Activated naive CD4-positive, alpha-beta T cell treated with anti-CD3 and anti-CD28 coated beads, Interleukin-2, amount 50 U/mL, for 24 hours (primary cell): ENCODE data around the gene ESPNL.

Source experiments
- H3K27ac Mint-ChIP-seq: one replicate; pipeline ENCODE4 v1.8.0; 2021; ENCODE audit warnings: mild to moderate bottlenecking, mixed read lengths
- H3K27me3 Mint-ChIP-seq: one replicate; pipeline ENCODE4 v1.8.0; 2021; ENCODE audit warnings: mixed read lengths
- H3K36me3 Mint-ChIP-seq: one replicate; pipeline ENCODE4 v1.8.0; 2021; ENCODE audit warnings: mixed read lengths
- H3K4me1 Mint-ChIP-seq: one replicate; pipeline ENCODE4 v1.8.0; 2021; ENCODE audit warnings: mixed read lengths
- H3K4me3 Mint-ChIP-seq: one replicate; pipeline ENCODE4 v1.8.0; 2021; ENCODE audit warnings: mild to moderate bottlenecking, mixed read lengths
- H3K9me3 Mint-ChIP-seq: one replicate; pipeline ENCODE4 v1.8.0; 2021; ENCODE audit warnings: mixed read lengths

ESPNL gene

GRCh38 chr2:238101891-238102841 is 2.0 kb downstream of the ESPNL start:
- H3K4me1 Mint-ChIP-seq: peaks cover 3% of the 10 kb centered on the region
- H3K4me3 Mint-ChIP-seq: no peak overlapping the region
- no peaks in the 10 kb centered on the region for H3K9me3 Mint-ChIP-seq
- H3K36me3 Mint-ChIP-seq: no peaks in the 10 kb centered on the region
- no peaks in the 10 kb centered on the region for H3K27me3 Mint-ChIP-seq
- H3K27ac Mint-ChIP-seq: no peak overlapping the region

GRCh38 chr2:238102865-238103264 is 2.7 kb downstream of the ESPNL start:
- H3K27me3 Mint-ChIP-seq: no peaks in the 10 kb centered on the region
- no peaks in the 10 kb centered on the region for H3K36me3 Mint-ChIP-seq
- H3K4me1 Mint-ChIP-seq: peaks cover 3% of the 10 kb centered on the region

GRCh38 chr2:238103465-238104225 is 3.5 kb downstream of the ESPNL start:
- no peak overlapping the region for H3K27ac Mint-ChIP-seq
- peaks cover 3% of the 10 kb centered on the region for H3K4me1 Mint-ChIP-seq
- H3K27me3 Mint-ChIP-seq: no peaks in the 10 kb centered on the region
- H3K36me3 Mint-ChIP-seq: no peaks in the 10 kb centered on the region
- H3K9me3 Mint-ChIP-seq: no peaks in the 10 kb centered on the region
- H3K4me3 Mint-ChIP-seq: no peak overlapping the region

More at GRCh38 chr2:238102865-238103264, 2.7 kb downstream of the ESPNL start:
- Mint-ChIP-seq H3K9me3 (no peaks in the 10 kb centered on the region), H3K4me3 (no peak overlapping the region), H3K27ac (no peak overlapping the region)

DNA sequence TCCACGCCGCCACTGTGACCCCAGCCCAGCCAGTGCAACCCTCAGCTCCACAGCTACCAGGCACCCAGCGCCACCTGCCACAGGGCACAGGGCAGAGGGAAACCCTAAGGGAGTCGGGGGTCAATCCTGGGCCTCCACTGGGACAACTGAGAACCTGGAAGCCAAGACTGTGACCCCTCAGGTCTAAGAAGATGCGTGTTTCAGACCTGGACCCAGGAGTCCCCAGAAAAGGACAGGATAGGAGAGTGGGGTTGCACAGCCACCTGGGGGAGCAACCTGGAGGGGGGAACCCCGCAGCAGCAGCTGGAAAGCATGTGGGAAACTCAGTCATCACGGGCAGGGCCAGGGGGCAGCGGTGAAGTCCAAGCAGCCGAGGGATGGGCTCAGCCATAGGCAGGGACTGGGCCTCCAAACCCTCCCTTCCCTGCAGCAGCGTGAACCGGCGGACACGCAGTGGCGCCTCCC is 4.1 kb downstream of the ESPNL start:
- no peaks in the 10 kb centered on the region for H3K27me3 Mint-ChIP-seq

GRCh38 chr2:238104691-238105371 is 4.7 kb downstream of the ESPNL start:
- Mint-ChIP-seq H3K27ac (no peak overlapping the region), H3K4me1 (peaks cover 8% of the 10 kb centered on the region), H3K4me3 (no peak overlapping the region), H3K27me3 (no peaks in the 10 kb centered on the region), H3K36me3 (no peaks in the 10 kb centered on the region), H3K9me3 (no peaks in the 10 kb centered on the region)

More for the DNA sequence above, 4.1 kb downstream of the ESPNL start:
- Mint-ChIP-seq H3K36me3 (no peaks in the 10 kb centered on the region), H3K9me3 (no peaks in the 10 kb centered on the region), H3K27ac (no peak overlapping the region), H3K4me1 (peaks cover 5% of the 10 kb centered on the region), H3K4me3 (no peak overlapping the region)

DNA sequence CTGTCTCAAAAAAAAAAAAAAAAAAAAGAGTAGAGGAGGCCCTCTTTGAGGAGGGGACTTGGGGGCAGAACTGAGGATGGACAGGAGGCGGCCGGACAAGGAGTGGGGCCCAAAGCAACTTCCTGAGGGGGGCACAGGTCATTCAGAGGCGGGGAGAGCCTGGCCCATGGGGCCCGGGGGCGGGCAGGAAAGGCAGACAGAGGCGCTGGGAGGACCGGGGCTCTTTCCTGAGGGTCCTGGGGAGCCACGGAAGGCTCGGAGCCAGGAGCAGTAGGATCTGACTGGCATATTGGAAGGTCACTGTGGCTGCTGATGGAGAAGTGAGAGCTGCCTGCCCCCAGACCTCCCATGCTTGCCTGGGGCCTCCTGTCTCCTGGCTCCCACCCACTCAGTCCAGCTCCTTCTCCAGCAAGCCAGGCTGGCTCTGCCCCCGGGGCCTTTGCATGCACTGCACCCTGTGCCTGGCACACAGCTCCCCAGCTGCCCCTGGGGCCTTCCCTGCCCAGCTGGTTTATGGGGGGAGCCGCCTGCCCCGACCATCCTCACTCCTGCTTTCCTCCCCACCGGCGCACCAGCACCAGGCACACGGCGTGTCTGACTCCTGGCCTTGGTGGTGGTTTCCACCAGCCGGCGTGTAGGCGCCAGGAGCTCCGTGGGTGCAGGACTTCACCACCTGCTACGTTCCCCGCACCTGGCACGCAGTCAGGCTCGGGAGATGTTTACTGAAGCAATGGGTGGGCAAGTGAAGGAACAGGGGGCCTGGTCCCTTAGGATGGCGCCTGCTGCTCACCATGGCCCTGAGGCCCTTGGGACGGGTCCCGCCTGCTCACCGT is 5.6 kb downstream of the ESPNL start:
- Mint-ChIP-seq H3K27ac (no peak overlapping the region), H3K36me3 (no peaks in the 10 kb centered on the region), H3K4me3 (no peak overlapping the region), H3K27me3 (no peaks in the 10 kb centered on the region), H3K4me1 (peaks cover 8% of the 10 kb centered on the region), H3K9me3 (no peaks in the 10 kb centered on the region)

DNA sequence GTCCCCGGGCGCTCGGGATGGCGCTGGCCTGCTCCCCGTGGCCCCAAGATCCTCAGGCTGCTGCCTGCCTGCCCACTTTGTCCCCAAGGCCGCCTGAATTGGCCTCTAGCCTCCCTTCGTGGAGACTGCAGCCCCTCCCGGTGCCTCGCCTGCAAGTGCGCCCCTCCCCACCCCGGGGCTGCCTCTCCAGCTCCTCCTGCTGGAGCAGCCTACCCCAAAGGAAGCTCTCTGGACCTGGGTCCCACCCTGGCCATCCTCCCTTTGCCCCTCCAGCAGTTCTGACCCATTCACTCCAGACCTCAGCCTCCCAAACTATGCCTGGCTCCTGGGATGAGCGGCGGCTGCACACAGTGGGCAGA is 6.2 kb downstream of the ESPNL start:
- peaks cover 2% of the 10 kb centered on the region for H3K9me3 Mint-ChIP-seq
- H3K4me1 Mint-ChIP-seq: peaks cover 8% of the 10 kb centered on the region
- no peaks in the 10 kb centered on the region for H3K36me3 Mint-ChIP-seq
- H3K27me3 Mint-ChIP-seq: no peaks in the 10 kb centered on the region
- H3K4me3 Mint-ChIP-seq: no peak overlapping the region
- no peak overlapping the region for H3K27ac Mint-ChIP-seq

DNA sequence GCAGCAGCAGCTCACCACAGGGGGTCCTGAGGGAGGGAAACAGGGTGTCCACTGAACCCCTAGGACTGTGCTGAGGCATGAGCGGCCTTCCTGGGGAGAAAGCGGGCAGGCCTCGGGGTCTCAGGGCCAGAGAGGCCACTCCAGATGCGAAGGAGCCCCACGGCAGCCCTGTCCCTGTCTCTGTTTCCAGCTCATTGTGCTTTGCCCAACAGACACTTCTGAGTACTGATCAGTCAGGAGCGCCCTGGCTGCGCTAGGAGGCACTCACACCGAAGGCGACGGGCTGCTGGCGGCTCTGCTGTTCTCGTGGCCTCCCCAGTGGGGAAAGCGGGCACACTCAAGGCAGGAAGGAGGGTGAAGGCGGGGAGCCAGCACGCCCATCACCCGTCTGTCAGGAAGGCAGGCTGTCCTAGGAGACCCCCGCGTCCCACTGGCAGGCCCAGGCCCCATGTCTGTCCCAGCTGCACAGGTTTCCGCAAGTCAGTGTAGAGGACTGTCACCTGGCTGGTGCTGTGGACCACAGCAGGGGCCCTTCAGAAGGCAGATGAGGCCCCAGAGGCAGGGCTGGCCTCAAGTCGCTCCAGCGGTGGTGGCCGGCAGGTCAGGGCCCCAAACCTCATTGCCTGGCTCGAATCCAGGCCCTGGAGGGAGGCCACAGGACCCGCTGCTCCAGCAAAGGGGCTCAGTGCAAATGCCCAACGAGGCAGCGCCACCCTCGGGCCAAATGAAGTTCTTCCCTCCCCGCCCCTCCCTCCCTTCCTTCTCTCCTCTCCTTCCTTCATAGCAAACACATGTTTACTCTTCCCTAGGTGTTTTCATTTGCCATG is 6.8 kb downstream of the ESPNL start:
- H3K27me3 Mint-ChIP-seq: no peaks in the 10 kb centered on the region
- H3K9me3 Mint-ChIP-seq: peaks cover 6% of the 10 kb centered on the region
- H3K27ac Mint-ChIP-seq: no peak overlapping the region
- no peaks in the 10 kb centered on the region for H3K36me3 Mint-ChIP-seq
- H3K4me1 Mint-ChIP-seq: peaks cover 8% of the 10 kb centered on the region
- no peak overlapping the region for H3K4me3 Mint-ChIP-seq

- H3K36me3 Mint-ChIP-seq: peaks cover 1% of the 10 kb centered on the region
- no peak overlapping the region for H3K4me3 Mint-ChIP-seq
- H3K27me3 Mint-ChIP-seq: no peaks in the 10 kb centered on the region
- H3K9me3 Mint-ChIP-seq: peaks cover 9% of the 10 kb centered on the region
- H3K27ac Mint-ChIP-seq: no peak overlapping the region
- peaks cover 8% of the 10 kb centered on the region for H3K4me1 Mint-ChIP-seq
These were observed 7.6 kb downstream of the ESPNL start for GRCh38 chr2:238107525-238108422.

DNA sequence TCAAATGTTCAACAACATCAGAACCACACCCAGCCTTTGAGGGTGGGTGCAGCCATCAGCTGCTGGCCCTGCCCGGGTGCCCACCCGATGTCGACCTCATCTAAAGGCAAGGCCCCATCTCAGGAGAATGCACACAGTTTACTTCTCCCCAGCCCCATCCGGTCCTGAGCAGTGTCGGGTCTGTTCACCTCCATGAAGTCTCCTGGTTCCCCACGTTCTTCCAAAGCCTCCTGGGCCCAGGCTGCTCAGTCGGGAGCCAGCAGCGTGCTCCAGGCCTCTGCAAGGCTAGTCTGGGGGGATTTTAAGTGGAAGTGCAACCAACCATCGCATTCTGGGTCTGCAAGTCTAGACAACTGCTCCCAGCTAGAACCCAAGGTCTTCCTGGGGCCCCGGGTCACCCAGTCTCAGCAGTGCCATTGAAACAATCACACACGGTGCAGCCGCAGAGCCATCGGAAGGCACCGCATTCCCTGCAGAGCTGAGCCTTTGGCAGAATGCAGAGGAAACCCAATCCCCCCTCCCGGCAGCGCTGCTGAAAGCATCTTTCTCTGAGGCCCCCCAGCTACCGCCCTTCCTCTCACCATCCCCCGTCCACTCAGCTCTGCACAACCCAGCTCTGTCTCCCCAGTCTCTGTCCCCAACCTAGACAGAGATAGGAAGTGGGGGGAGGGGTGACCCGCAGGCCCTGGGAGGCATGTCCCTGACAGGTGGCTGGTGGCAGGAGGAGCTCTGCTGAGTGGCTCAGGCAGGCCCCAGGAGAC is 8.5 kb downstream of the ESPNL start:
- Mint-ChIP-seq H3K27ac (no peak overlapping the region), H3K27me3 (no peaks in the 10 kb centered on the region), H3K4me1 (peaks cover 8% of the 10 kb centered on the region), H3K4me3 (no peak overlapping the region), H3K9me3 (peaks cover 16% of the 10 kb centered on the region), H3K36me3 (peaks cover 3% of the 10 kb centered on the region)

- Mint-ChIP-seq H3K36me3 (peaks cover 3% of the 10 kb centered on the region), H3K9me3 (peaks cover 16% of the 10 kb centered on the region), H3K27me3 (peaks cover 1% of the 10 kb centered on the region), H3K4me1 (peaks cover 8% of the 10 kb centered on the region), H3K27ac (no peak overlapping the region), H3K4me3 (no peak overlapping the region)
These were observed 13.5 kb downstream of the ESPNL start for GRCh38 chr2:238113611-238114010.

DNA sequence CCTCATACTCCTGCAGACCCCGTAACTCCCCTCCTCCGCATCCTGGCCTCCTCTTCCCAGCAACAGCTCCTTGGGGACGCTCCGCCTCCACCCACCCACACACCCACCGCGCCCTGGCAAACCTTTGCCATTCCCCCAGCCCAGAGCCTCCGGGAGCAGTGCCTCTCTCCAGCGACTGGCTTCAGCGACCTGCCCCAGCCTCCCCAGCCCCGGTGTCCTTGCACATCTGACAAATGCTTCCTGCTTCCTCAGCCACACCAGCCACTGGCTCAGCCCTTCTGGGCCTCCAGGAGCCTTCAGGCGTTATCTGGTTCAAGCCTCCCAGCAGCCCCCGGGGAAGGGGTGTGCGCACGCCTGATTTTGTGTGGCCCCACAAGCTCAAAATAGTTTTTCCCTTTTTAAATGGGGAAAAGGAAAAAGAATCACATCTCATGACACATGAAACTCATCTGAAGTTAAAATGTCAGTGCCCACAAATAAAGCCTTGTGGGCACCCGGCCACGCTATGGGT is 14.2 kb downstream of the ESPNL start:
- peaks cover 1% of the 10 kb centered on the region for H3K4me1 Mint-ChIP-seq
- H3K36me3 Mint-ChIP-seq: peaks cover 3% of the 10 kb centered on the region
- no peak overlapping the region for H3K27ac Mint-ChIP-seq
- no peak overlapping the region for H3K4me3 Mint-ChIP-seq
- peaks cover 16% of the 10 kb centered on the region for H3K9me3 Mint-ChIP-seq
- H3K27me3 Mint-ChIP-seq: peaks cover 1% of the 10 kb centered on the region
